Measurements from ENCODE around the gene CHAT. TPM values are rescaled to one million over a fixed set of nuclear protein-coding genes. Genes with fewer than 3 reads are reported as not detected.

The CHAT gene
- total RNA-seq, 1 donor from 2014 or later, result not detected

DNA sequence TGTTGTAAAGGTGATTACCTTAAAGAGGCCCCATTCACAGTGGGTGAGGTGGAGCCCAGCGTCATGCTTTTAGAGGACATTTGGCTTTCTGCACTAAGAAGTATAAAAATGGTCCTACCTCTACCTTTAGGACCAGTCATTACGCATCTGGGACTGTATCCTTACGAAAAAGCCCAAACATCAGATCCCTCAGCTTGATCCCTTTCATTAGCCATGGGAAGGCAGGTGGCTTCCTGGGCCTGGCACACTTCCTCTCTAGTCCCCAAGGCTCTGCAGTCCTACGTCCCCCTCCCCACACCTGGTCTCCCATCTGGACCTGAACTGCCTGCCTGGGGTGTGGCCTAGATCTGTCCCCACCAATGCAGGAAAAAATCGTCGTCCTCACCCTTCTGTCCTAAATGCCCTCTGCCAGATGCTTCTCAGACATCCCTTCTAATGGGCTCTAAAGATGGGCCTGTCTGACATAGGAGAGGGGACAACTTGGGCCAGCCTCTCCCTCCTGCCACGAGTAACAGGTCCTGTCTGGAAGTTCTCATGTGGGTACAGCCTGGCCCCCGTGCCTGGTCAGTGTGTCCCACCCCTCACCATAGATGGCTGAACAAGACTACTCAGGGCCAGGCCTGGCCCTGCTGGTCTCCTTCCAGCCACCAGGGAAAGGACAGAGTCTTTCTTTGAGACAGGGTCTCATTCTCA lies 15.5 kb upstream of the CHAT start:
- Mint-ChIP-seq H3K27me3 (ENCODE audit: insufficient read depth, low read depth) (peaks cover 18% of the 10 kb centered on the region), H3K9me3 (no peaks in the 10 kb centered on the region), H3K4me1 (peaks cover 5% of the 10 kb centered on the region), H3K4me3 (no peak overlapping the region), H3K27ac (no peak overlapping the region), H3K36me3 (no peaks in the 10 kb centered on the region)
- H3K4me1 ChIP-seq, result no peaks in the 10 kb centered on the region
- DNase-seq (ENCODE audit: low spot score), result no peak
- no peak overlapping the region for H3K4me2 ChIP-seq
- H3K27me3 ChIP-seq, result peaks cover 15% of the 10 kb centered on the region
- no peaks in the 10 kb centered on the region for H3K9me3 ChIP-seq (ENCODE audit: low read depth)
- H3K4me3 ChIP-seq, result no peak overlapping the region
- no peak overlapping the region for H2AFZ ChIP-seq (replicated peaks)
- no peaks in the 10 kb centered on the region for H3K36me3 ChIP-seq
- H3F3A ChIP-seq (ENCODE audit: low read depth), result no peaks in the 10 kb centered on the region
- H3K79me2 ChIP-seq (ENCODE audit: low read depth), result no peaks in the 10 kb centered on the region
- TF ChIP-seq EZH2 (IDR thresholded peaks at IDR 0.05), result no peak
- TF ChIP-seq, protein P1, sequence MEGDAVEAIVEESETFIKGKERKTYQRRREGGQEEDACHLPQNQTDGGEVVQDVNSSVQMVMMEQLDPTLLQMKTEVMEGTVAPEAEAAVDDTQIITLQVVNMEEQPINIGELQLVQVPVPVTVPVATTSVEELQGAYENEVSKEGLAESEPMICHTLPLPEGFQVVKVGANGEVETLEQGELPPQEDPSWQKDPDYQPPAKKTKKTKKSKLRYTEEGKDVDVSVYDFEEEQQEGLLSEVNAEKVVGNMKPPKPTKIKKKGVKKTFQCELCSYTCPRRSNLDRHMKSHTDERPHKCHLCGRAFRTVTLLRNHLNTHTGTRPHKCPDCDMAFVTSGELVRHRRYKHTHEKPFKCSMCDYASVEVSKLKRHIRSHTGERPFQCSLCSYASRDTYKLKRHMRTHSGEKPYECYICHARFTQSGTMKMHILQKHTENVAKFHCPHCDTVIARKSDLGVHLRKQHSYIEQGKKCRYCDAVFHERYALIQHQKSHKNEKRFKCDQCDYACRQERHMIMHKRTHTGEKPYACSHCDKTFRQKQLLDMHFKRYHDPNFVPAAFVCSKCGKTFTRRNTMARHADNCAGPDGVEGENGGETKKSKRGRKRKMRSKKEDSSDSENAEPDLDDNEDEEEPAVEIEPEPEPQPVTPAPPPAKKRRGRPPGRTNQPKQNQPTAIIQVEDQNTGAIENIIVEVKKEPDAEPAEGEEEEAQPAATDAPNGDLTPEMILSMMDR (IDR thresholded peaks at IDR 0.05), result no peak
- H4K20me1 ChIP-seq (ENCODE audit: low read depth), result no peaks in the 10 kb centered on the region
- no peak overlapping the region for H3K27ac ChIP-seq
- H3K9ac ChIP-seq, result no peak overlapping the region

DNA sequence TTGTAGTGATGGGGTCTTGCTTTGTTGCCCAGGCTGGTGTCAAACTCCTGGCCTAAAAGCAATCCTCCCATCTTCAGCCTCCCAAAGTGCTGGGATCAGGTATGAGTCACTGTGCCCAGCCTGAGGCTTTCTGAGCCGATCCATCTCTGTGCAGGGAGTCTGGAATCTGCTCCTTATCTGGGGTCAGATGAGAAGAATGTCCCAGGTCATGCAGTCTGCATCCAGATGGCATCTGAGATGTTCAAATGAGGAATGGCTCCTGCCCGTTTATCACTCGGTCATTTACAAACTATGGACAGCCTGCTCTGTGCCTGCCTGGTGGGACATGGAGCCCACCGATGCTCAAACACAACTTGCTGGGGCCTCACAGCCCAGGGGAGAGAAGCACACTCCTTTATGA lies 14.9 kb upstream of the CHAT start:
- Histone ChIP-seq H3K4me2 (no peak overlapping the region), H3K79me2 (ENCODE audit: low read depth) (no peaks in the 10 kb centered on the region), H3K4me3 (no peak overlapping the region), H3F3A (ENCODE audit: low read depth) (no peaks in the 10 kb centered on the region), H3K4me1 (no peaks in the 10 kb centered on the region), H3K9ac (no peak overlapping the region), H3K27me3 (peaks cover 22% of the 10 kb centered on the region), H2AFZ (replicated peaks) (no peak overlapping the region), H3K9me3 (ENCODE audit: low read depth) (no peaks in the 10 kb centered on the region), H4K20me1 (ENCODE audit: low read depth) (no peaks in the 10 kb centered on the region), H3K36me3 (no peaks in the 10 kb centered on the region), H3K27ac (no peak overlapping the region)
- Mint-ChIP-seq H3K4me3 (no peak overlapping the region), H3K9me3 (no peaks in the 10 kb centered on the region), H3K27me3 (ENCODE audit: insufficient read depth, low read depth) (peaks cover 18% of the 10 kb centered on the region), H3K27ac (no peak overlapping the region), H3K4me1 (peaks cover 5% of the 10 kb centered on the region), H3K36me3 (no peaks in the 10 kb centered on the region)
- DNase-seq (ENCODE audit: low spot score), result no peak
- no peak for TF ChIP-seq EZH2 (IDR thresholded peaks at IDR 0.05)
- TF ChIP-seq, protein P1 (IDR thresholded peaks at IDR 0.05), result no peak
- TF ChIP-seq EZH2phosphoT487 (IDR thresholded peaks at IDR 0.05), result no peak

DNA sequence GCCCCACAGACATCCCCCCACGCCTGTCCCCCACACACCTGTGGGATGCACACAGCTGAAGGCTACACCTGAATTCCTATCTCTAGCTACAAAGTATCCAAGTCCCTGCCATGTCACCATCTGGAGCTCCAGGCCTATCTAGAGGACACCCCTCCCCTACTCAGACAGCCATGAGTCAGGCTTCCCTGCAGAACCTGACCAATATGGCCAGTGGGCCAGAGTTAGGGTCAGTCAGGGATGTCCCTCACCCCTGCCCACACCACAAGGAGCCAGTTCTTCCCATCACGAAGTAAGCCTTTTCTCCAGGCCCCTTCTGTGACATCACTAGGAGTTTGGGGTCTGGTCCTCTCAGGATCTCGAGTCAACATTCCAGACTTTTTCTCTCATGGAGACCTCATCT lies 14.3 kb upstream of the CHAT start:
- Histone ChIP-seq H3K27ac (no peak overlapping the region), H3K4me2 (no peak overlapping the region), H3K4me1 (no peaks in the 10 kb centered on the region), H4K20me1 (ENCODE audit: low read depth) (no peaks in the 10 kb centered on the region), H3K4me3 (no peak overlapping the region), H3K36me3 (no peaks in the 10 kb centered on the region), H2AFZ (replicated peaks) (no peak overlapping the region), H3K9ac (no peak overlapping the region), H3F3A (ENCODE audit: low read depth) (no peaks in the 10 kb centered on the region), H3K27me3 (peaks cover 28% of the 10 kb centered on the region), H3K9me3 (ENCODE audit: low read depth) (no peaks in the 10 kb centered on the region), H3K79me2 (ENCODE audit: low read depth) (no peaks in the 10 kb centered on the region)
- H3K4me1 Mint-ChIP-seq, result peaks cover 2% of the 10 kb centered on the region
- TF ChIP-seq EZH2phosphoT487 (IDR thresholded peaks at IDR 0.05) (no peak), EZH2 (IDR thresholded peaks at IDR 0.05) (no peak)
- TF ChIP-seq, protein P1 (IDR thresholded peaks at IDR 0.05), result no peak
- no peak overlapping the region for H3K27ac Mint-ChIP-seq
- DNase-seq (ENCODE audit: low spot score), result no peak
- H3K4me3 Mint-ChIP-seq, result no peak overlapping the region
- H3K36me3 Mint-ChIP-seq, result no peaks in the 10 kb centered on the region
- peaks cover 18% of the 10 kb centered on the region for H3K27me3 Mint-ChIP-seq (ENCODE audit: insufficient read depth, low read depth)
- no peaks in the 10 kb centered on the region for H3K9me3 Mint-ChIP-seq
